ENCODE measurements around the gene S100P. TPM values are rescaled to one million over a fixed set of nuclear protein-coding genes. Genes with fewer than 3 reads are reported as not detected.
"Not testable (repeated sequence)": the region's sequence is repeated elsewhere in the genome, so short reads cannot be mapped to it uniquely, and the experiment has no call there.

The S100P gene
- total and polyA plus RNA-seq, 2 donors (not counting 1 experiment from before 2014, with no cell fraction given), result 0.07 TPM; not detected in 1

GRCh38 chr4:6647582-6648230 lies 46.0 kb upstream of the S100P start:
- ChIA-PET POLR2A (no interaction called here), CTCF (no interaction called here)
- H3K4me1 ChIP-seq (ENCODE audit: control insufficient read depth in 2 of 2, insufficient read depth in 2 of 2, low read length in 2 of 2), result peaks cover 3 to 6% of the 10 kb centered on the region in 2 donors
- WGBS (ENCODE audit: insufficient coverage), result 71% methylated on average over 6 of the region's 6 CpGs
- Mint-ChIP-seq H3K27me3 (no peaks in the 10 kb centered on the region), H3K4me3 (no peak overlapping the region), H3K27ac (no peak overlapping the region), H3K9me3 (ENCODE audit: insufficient read depth) (no peaks in the 10 kb centered on the region), H3K4me1 (peaks cover 7% of the 10 kb centered on the region)
- no peak overlapping the region for H3K4me3 ChIP-seq (ENCODE audit: control extremely low read depth in 1 of 5, extremely low read depth in 1 of 5, insufficient read depth in 1 of 5, low read depth in 2 of 5, low read length in 4 of 5)
- H3K36me3 ChIP-seq (replicated peaks in 1 of 2; ENCODE audit: control extremely low read depth in 1 of 2, control insufficient read depth in 1 of 2, extremely low read depth in 1 of 2, insufficient read depth in 2 of 2, low read length in 1 of 2), result peaks cover 0 to 8% of the 10 kb centered on the region in 2 experiments
- TF ChIP-seq CTCF (IDR thresholded peaks at IDR 0.05), result no peak
- TF ChIP-seq EZH2 (IDR thresholded peaks at IDR 0.05; ENCODE audit: borderline replicate concordance, insufficient read depth, low read depth, low read length, poor library complexity, severe bottlenecking), result no peak
- no peak for DNase-seq
- no peak overlapping the region for H3K4me2 ChIP-seq (replicated peaks; ENCODE audit: low read depth, low read length, poor library complexity, severe bottlenecking)
- H3K27ac ChIP-seq (ENCODE audit: low read length in 2 of 2), result no peak overlapping the region
- H3K27me3 ChIP-seq (replicated peaks in 1 of 4; ENCODE audit: control extremely low read depth in 1 of 4, control insufficient read depth in 3 of 4, insufficient read depth in 4 of 4, low read length in 3 of 4), result no peaks in the 10 kb centered on the region
- ATAC-seq (ENCODE audit: low read depth), result no peak
- intact Hi-C loops (cut with micrococcal nuclease), result no loop called here
- no peak overlapping the region for H2AFZ ChIP-seq (ENCODE audit: insufficient read depth, low read depth, low read length, poor library complexity, severe bottlenecking)
- no peaks in the 10 kb centered on the region for H4K20me1 ChIP-seq (ENCODE audit: control insufficient read depth, insufficient read depth, low read length, poor library complexity, severe bottlenecking)
- H3K9ac ChIP-seq (ENCODE audit: low read length), result no peak overlapping the region
- no peaks in the 10 kb centered on the region for H3K9me3 ChIP-seq (ENCODE audit: control extremely low read depth in 1 of 3, control insufficient read depth in 2 of 3, insufficient read depth in 1 of 3, low read length in 2 of 3)
- H3K79me2 ChIP-seq (ENCODE audit: control insufficient read depth, insufficient read depth, low read length), result peaks cover 53% of the 10 kb centered on the region

- Histone ChIP-seq H3K27ac (ENCODE audit: low read length in 2 of 2) (no peak overlapping the region), H2AFZ (ENCODE audit: insufficient read depth, low read depth, low read length, poor library complexity, severe bottlenecking) (no peak overlapping the region), H3K9ac (ENCODE audit: low read length) (no peak overlapping the region), H4K20me1 (ENCODE audit: control insufficient read depth, insufficient read depth, low read length, poor library complexity, severe bottlenecking) (no peaks in the 10 kb centered on the region), H3K4me2 (replicated peaks; ENCODE audit: low read depth, low read length, poor library complexity, severe bottlenecking) (no peak overlapping the region), H3K79me2 (ENCODE audit: control insufficient read depth, insufficient read depth, low read length) (peaks cover 38% of the 10 kb centered on the region), H3K4me3 (ENCODE audit: control extremely low read depth in 1 of 5, extremely low read depth in 1 of 5, insufficient read depth in 1 of 5, low read depth in 2 of 5, low read length in 4 of 5) (no peak overlapping the region), H3K9me3 (ENCODE audit: control extremely low read depth in 1 of 3, control insufficient read depth in 2 of 3, insufficient read depth in 1 of 3, low read length in 2 of 3) (peaks cover 0 to 1% (median 0%) of the 10 kb centered on the region in 3 donors), H3K36me3 (replicated peaks in 1 of 2; ENCODE audit: control extremely low read depth in 1 of 2, control insufficient read depth in 1 of 2, extremely low read depth in 1 of 2, insufficient read depth in 2 of 2, low read length in 1 of 2) (no peaks in the 10 kb centered on the region), H3K27me3 (replicated peaks in 1 of 4; ENCODE audit: control extremely low read depth in 1 of 4, control insufficient read depth in 3 of 4, insufficient read depth in 4 of 4, low read length in 3 of 4) (no peaks in the 10 kb centered on the region), H3K4me1 (ENCODE audit: control insufficient read depth in 2 of 2, insufficient read depth in 2 of 2, low read length in 2 of 2) (no peaks in the 10 kb centered on the region)
- DNase-seq, result no peak
- ATAC-seq (ENCODE audit: low read depth), result no peak
- H3K9me3 Mint-ChIP-seq (ENCODE audit: insufficient read depth), result no peaks in the 10 kb centered on the region
- H3K27me3 Mint-ChIP-seq, result no peaks in the 10 kb centered on the region
- H3K4me3 Mint-ChIP-seq, result no peak overlapping the region
- WGBS (ENCODE audit: insufficient coverage), result 100% methylated on average over 7 of the region's 8 CpGs
- H3K4me1 Mint-ChIP-seq, result no peaks in the 10 kb centered on the region
- TF ChIP-seq EZH2 (IDR thresholded peaks at IDR 0.05; ENCODE audit: borderline replicate concordance, insufficient read depth, low read depth, low read length, poor library complexity, severe bottlenecking) (no peak), CTCF (IDR thresholded peaks at IDR 0.05) (no peak)
- POLR2A ChIA-PET, result no interaction called here
- CTCF ChIA-PET, result no interaction called here
- intact Hi-C loops (cut with micrococcal nuclease), result no loop called here
- H3K27ac Mint-ChIP-seq, result no peak overlapping the region
These were observed 44.5 kb upstream of the S100P start for GRCh38 chr4:6649216-6649615.

- CTCF ChIA-PET, result interaction anchor here (0.8 kb wide), 1 partner anchor 128 kb away, joined by 3 read pairs; no protein-coding TSS in a partner anchor
- H3K27me3 Mint-ChIP-seq; H3K4me2 ChIP-seq (replicated peaks; ENCODE audit: low read depth, low read length, poor library complexity, severe bottlenecking); H2AFZ ChIP-seq (ENCODE audit: insufficient read depth, low read depth, low read length, poor library complexity, severe bottlenecking); POLR2A ChIA-PET; H3K9me3 ChIP-seq (ENCODE audit: control extremely low read depth in 1 of 3, control insufficient read depth in 2 of 3, insufficient read depth in 1 of 3, low read length in 2 of 3); H3K36me3 ChIP-seq (replicated peaks in 1 of 2; ENCODE audit: control extremely low read depth in 1 of 2, control insufficient read depth in 1 of 2, extremely low read depth in 1 of 2, insufficient read depth in 2 of 2, low read length in 1 of 2); H4K20me1 ChIP-seq (ENCODE audit: control insufficient read depth, insufficient read depth, low read length, poor library complexity, severe bottlenecking); H3K4me1 Mint-ChIP-seq; intact Hi-C loops (cut with micrococcal nuclease); H3K27me3 ChIP-seq (replicated peaks in 1 of 4; ENCODE audit: control extremely low read depth in 1 of 4, control insufficient read depth in 3 of 4, insufficient read depth in 4 of 4, low read length in 3 of 4); H3K27ac ChIP-seq (ENCODE audit: low read length in 2 of 2); ATAC-seq (ENCODE audit: low read depth); H3K4me3 Mint-ChIP-seq; H3K9ac ChIP-seq (ENCODE audit: low read length); H3K4me1 ChIP-seq (ENCODE audit: control insufficient read depth in 2 of 2, insufficient read depth in 2 of 2, low read length in 2 of 2); DNase-seq; H3K4me3 ChIP-seq (ENCODE audit: control extremely low read depth in 1 of 5, extremely low read depth in 1 of 5, insufficient read depth in 1 of 5, low read depth in 2 of 5, low read length in 4 of 5); H3K27ac Mint-ChIP-seq; H3K9me3 Mint-ChIP-seq (ENCODE audit: insufficient read depth); H3K79me2 ChIP-seq (ENCODE audit: control insufficient read depth, insufficient read depth, low read length): not testable (repeated sequence)
- WGBS (ENCODE audit: insufficient coverage), result no CpG with 5 or more reads among the region's 3 CpGs
These were observed 39.5 kb upstream of the S100P start for GRCh38 chr4:6654211-6654610.

Data from B cell (primary cell).